Endometrium (tissue), 2 donors: ENCODE data around the gene TMEM139.

ENCODE experiments used
- FAIRE-seq: peaks from 2 replicates; lab custom pipeline; 2012; peaks lifted over from hg19 to GRCh38; lab: Jason Lieb, UNC
- donor health status: control.
- donor health status: control.

TMEM139 gene

GRCh38 chr7:143325240-143325639 is 40.5 kb downstream of the TMEM139 start:
- FAIRE-seq, result no peak

- no peak for FAIRE-seq
Observed at GRCh38 chr7:143327903-143328302, 43.1 kb downstream of the TMEM139 start.

DNA sequence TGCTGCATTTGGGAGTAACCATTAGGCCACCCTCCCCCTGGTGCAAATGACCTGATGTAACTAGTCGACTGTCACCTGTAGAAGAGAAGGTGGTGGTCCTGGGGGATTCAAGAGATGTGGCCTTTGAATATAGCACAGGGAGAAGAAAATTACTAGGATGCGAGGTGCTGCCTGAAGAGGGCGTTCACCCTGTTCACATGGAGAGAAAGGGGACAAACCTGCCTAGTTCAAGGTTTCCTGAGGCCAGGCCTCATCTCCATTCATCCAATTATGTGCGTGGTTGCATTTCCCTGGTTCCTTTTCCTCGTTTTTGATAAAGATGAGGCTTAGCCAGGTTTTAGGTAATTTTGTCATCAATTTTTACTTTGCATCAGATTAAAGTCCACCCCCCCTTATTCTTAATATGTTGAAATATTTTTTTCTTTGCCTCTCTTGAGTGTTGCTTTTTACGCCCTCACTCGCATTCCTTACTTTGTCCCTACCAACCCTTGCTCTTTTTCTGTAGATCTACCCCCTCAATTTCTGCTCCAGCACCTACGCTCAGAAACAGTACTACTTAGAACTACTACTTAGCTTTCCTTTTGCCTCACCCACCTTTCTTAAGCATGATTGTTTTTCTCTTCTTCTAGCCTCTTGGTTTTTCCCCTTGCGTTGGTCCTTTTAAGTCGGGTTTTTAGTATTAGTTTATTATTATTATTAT is 44.9 kb downstream of the TMEM139 start:
- FAIRE-seq, result no peak

DNA sequence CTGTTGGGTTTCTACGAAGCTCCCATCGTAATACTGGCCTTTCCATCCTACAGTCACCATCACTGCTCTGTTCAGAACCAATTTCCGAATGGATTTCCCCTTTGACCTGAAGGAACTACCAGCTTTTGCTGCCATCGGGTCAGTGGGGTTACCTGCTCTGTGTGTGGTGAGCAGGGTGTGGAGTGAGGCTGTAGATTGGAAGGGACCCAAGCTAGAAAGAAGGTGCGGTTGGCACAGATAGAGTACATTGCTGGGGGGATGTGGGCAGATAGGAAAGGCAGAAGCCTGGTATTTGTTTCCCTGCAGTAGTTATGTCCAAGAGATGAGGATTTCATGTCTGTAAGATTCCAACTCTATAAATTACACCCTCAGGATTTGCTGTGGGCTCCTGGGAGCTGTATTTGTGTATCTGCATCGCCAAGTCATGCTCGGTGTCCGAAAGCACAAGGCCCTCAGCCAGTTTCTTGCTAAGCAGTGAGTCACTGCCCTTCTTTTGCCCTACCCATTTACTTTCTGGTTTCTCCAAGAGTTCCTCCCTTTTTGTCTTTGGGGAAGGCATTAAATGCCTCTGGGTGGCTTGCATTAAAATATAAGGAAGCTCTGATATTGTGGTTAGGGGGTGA is 46.5 kb downstream of the TMEM139 start:
- no peak for FAIRE-seq

GRCh38 chr7:143334244-143334643 is 49.5 kb downstream of the TMEM139 start:
- no peak for FAIRE-seq

DNA sequence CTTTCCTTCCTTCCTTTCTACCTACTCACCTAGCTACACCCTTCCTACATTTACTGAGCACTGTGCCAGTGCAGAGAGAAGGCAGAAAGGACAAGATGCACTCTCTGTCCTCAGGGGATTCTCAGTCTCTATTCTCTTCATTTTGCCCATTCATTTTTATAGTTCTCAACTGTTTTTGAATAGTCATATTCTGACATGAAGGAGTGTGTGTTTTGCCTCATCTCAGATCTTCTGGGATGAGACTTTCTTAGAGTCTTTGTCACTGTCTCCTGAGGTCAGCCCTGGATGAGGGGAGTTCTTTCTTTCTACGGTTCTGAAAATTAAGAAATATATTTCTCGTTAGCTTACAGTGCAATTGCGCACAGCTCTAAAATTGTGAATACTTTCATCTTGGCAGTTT is 52.5 kb downstream of the TMEM139 start:
- FAIRE-seq, result no peak
